Esophagus muscularis mucosa (tissue), 4 donors: Measurements from ENCODE around the gene SYT11.

Source experiments
- CTCF ChIP-seq, 3 experiments: fragments of 200-600 bp in 2 of 3; fragments of 450-650 bp in 1 of 3; sonication (generic) in 2 of 3; IDR thresholded peaks; one replicate each; pipeline ENCODE4 v1.5.1; 2017 to 2019; ENCODE audit warnings: antibody characterized with exemption in 3 of 3, mild to moderate bottlenecking in 2 of 3, moderate library complexity in 1 of 3
- EP300 ChIP-seq: sonication (generic); formaldehyde crosslinking; IDR thresholded peaks from one replicate; pipeline ENCODE4 v1.6.1; 2017; ENCODE audit warnings: antibody characterized with exemption
- POLR2A ChIP-seq: fragments of 450-650 bp; IDR thresholded peaks from one replicate; pipeline ENCODE4 v1.6.1; 2017; ENCODE audit warnings: antibody characterized with exemption, moderate library complexity, mild to moderate bottlenecking, low read depth

GRCh38 chr1:155831279-155831976, 27.9 kb upstream of the SYT11 start:
- no peak for TF ChIP-seq EP300
- no peak for TF ChIP-seq POLR2A
- TF ChIP-seq CTCF (IDR thresholded peaks at IDR 0.05), result no peak
